Measurements from ENCODE around the gene POP4.

DNA sequence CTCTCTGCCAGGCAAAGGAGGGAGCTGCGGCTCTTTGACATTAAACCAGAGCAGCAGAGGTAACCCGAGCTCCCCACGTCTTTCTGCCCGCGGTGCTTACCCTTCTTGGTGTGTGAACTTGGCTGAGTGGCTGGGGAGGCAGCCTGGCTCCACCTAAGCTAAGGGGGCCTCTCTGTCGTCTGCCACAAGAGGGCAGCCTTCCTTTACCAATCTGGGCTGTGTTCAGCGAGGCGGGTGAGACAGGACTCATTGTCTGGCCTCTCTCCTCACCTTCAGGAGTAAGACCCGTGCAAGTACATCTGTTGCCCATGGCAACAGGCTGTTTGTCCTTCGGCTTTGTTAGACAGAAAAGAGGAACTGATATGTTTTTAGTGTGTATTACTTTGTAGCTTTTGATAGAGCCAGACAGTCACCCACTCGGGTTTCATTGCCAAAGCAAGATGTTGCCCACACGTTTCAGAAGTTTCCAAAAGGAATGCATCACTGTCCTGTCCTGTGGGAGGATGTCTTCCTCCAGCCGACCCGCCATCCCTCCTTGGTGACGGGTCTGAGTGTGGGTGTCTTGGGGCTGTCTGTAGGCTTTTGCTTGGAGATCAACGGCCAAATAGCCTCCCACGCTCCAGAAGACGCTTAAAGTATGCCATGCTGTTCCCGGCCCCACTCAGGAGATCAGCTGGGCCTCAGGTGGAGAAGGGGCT is 4.6 kb downstream of the POP4 start:
- TF ChIP-seq, protein P1, sequence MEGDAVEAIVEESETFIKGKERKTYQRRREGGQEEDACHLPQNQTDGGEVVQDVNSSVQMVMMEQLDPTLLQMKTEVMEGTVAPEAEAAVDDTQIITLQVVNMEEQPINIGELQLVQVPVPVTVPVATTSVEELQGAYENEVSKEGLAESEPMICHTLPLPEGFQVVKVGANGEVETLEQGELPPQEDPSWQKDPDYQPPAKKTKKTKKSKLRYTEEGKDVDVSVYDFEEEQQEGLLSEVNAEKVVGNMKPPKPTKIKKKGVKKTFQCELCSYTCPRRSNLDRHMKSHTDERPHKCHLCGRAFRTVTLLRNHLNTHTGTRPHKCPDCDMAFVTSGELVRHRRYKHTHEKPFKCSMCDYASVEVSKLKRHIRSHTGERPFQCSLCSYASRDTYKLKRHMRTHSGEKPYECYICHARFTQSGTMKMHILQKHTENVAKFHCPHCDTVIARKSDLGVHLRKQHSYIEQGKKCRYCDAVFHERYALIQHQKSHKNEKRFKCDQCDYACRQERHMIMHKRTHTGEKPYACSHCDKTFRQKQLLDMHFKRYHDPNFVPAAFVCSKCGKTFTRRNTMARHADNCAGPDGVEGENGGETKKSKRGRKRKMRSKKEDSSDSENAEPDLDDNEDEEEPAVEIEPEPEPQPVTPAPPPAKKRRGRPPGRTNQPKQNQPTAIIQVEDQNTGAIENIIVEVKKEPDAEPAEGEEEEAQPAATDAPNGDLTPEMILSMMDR (IDR thresholded peaks at IDR 0.05): peak; percentile 95
- TF ChIP-seq, protein P2, sequence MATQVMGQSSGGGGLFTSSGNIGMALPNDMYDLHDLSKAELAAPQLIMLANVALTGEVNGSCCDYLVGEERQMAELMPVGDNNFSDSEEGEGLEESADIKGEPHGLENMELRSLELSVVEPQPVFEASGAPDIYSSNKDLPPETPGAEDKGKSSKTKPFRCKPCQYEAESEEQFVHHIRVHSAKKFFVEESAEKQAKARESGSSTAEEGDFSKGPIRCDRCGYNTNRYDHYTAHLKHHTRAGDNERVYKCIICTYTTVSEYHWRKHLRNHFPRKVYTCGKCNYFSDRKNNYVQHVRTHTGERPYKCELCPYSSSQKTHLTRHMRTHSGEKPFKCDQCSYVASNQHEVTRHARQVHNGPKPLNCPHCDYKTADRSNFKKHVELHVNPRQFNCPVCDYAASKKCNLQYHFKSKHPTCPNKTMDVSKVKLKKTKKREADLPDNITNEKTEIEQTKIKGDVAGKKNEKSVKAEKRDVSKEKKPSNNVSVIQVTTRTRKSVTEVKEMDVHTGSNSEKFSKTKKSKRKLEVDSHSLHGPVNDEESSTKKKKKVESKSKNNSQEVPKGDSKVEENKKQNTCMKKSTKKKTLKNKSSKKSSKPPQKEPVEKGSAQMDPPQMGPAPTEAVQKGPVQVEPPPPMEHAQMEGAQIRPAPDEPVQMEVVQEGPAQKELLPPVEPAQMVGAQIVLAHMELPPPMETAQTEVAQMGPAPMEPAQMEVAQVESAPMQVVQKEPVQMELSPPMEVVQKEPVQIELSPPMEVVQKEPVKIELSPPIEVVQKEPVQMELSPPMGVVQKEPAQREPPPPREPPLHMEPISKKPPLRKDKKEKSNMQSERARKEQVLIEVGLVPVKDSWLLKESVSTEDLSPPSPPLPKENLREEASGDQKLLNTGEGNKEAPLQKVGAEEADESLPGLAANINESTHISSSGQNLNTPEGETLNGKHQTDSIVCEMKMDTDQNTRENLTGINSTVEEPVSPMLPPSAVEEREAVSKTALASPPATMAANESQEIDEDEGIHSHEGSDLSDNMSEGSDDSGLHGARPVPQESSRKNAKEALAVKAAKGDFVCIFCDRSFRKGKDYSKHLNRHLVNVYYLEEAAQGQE (IDR thresholded peaks at IDR 0.05; ENCODE audit: insufficient read depth in 1 of 2, low read depth in 2 of 2, low read length in 1 of 2): 0 out of 4 replicates have a peak, but pooled peaks of 1 of the 2 experiments have one; percentile 33
- TF ChIP-seq POLR2AphosphoS5 (IDR thresholded peaks at IDR 0.05; ENCODE audit: low read depth, low read length) (no peak), TCF7L2 (IDR thresholded peaks at IDR 0.05; ENCODE audit: low read depth, low read length) (no peak)

All from Panc1 (cell line).